Measurements from ENCODE around the gene ZNF512B.
"Not testable (repeated sequence)": the region's sequence is repeated elsewhere in the genome, so short reads cannot be mapped to it uniquely, and the experiment has no call there.

Gene ZNF512B

GRCh38 chr20:63977739-63978276 is 8.1 kb upstream of the ZNF512B start:
- no peak for DNase-seq (ENCODE audit: low read depth, low spot score)

GRCh38 chr20:63976980-63977738 is 7.4 kb upstream of the ZNF512B start:
- no peak for DNase-seq (ENCODE audit: low read depth, low spot score)

GRCh38 chr20:63976511-63976910 is 6.8 kb upstream of the ZNF512B start:
- not testable (repeated sequence) for DNase-seq (ENCODE audit: low read depth, low spot score)

GRCh38 chr20:63974402-63975200 is 4.9 kb upstream of the ZNF512B start:
- DNase-seq (ENCODE audit: low read depth, low spot score): no peak

- DNase-seq (ENCODE audit: low read depth, low spot score): no peak
These were observed 4.1 kb upstream of the ZNF512B start for GRCh38 chr20:63973636-63974401.

- DNase-seq (ENCODE audit: low read depth, low spot score): no peak
These were observed 3.4 kb upstream of the ZNF512B start for GRCh38 chr20:63973160-63973479.

- no peak for DNase-seq (ENCODE audit: low read depth, low spot score)
These were observed 2.8 kb upstream of the ZNF512B start for GRCh38 chr20:63972312-63973159.

GRCh38 chr20:63971960-63972311 is 2.2 kb upstream of the ZNF512B start:
- DNase-seq (ENCODE audit: low read depth, low spot score): not testable (repeated sequence)

GRCh38 chr20:63970714-63971431 is 1.1 kb upstream of the ZNF512B start:
- no peak for DNase-seq (ENCODE audit: low read depth, low spot score)

- DNase-seq (ENCODE audit: low read depth, low spot score): no peak
These were observed 586 bp downstream of the ZNF512B start for GRCh38 chr20:63968928-63969760.

GRCh38 chr20:63968136-63968927 is 1.4 kb downstream of the ZNF512B start:
- DNase-seq (ENCODE audit: low read depth, low spot score): no peak

GRCh38 chr20:63967330-63968135 is 2.2 kb downstream of the ZNF512B start:
- DNase-seq (ENCODE audit: low read depth, low spot score): no peak

- no peak for DNase-seq (ENCODE audit: low read depth, low spot score)
These were observed 2.8 kb downstream of the ZNF512B start for GRCh38 chr20:63966944-63967322.

GRCh38 chr20:63966172-63966943 is 3.4 kb downstream of the ZNF512B start:
- DNase-seq (ENCODE audit: low read depth, low spot score): no peak

- no peak for DNase-seq (ENCODE audit: low read depth, low spot score)
These were observed 5.3 kb downstream of the ZNF512B start for GRCh38 chr20:63964412-63964811.

GRCh38 chr20:63963784-63964301 is 5.9 kb downstream of the ZNF512B start:
- DNase-seq (ENCODE audit: low read depth, low spot score): no peak

- DNase-seq (ENCODE audit: low read depth, low spot score): no peak
These were observed 6.4 kb downstream of the ZNF512B start for GRCh38 chr20:63963348-63963741.

All from smooth muscle cell of the brain vasculature (primary cell).